Peyer's patch (tissue), 4 donors: ENCODE results near the gene TMEM100. TPM values are rescaled to one million over a fixed set of nuclear protein-coding genes. Genes with fewer than 3 reads are reported as not detected.

Experiments
- DNase-seq, 3 donors: peaks; one replicate each; pipeline ENCODE4 v3.0.0-alpha.2; 2017 to 2019
- H3K27ac ChIP-seq, 4 donors: fragments of 200-600 bp; sonication (generic); one replicate each; pipeline ENCODE4 v1.5.1; 2016 to 2019
- H3K27me3 ChIP-seq, 2 donors: fragments of 200-600 bp; sonication (generic); one replicate each; pipeline ENCODE4 v1.5.1; 2019
- H3K36me3 ChIP-seq, 3 donors: fragments of 200-600 bp; sonication (generic); one replicate each; pipeline ENCODE4 v1.5.1; 2016 to 2019
- H3K4me1 ChIP-seq, 4 donors: fragments of 200-600 bp; sonication (generic); one replicate each; pipeline ENCODE4 v1.5.1; 2016 to 2019
- H3K4me3 ChIP-seq, 4 donors: fragments of 200-600 bp; sonication (generic); 1 replicate in 3 of 4; 2 replicates in 1 of 4; pipeline ENCODE4 v1.5.1; 2016 to 2019; ENCODE audit warnings: mild to moderate bottlenecking in 1 of 4
- H3K9me3 ChIP-seq, 4 donors: fragments of 200-600 bp; sonication (generic); one replicate each; pipeline ENCODE4 v1.5.1; 2016 to 2019; ENCODE audit warnings: mild to moderate bottlenecking in 1 of 4
- CTCF ChIP-seq, 6 experiments: fragments of 450-650 bp in 4 of 6; fragments of 200-600 bp in 2 of 6; sonication (generic) in 1 of 6; IDR thresholded peaks; one replicate each; pipeline ENCODE4 v1.5.1; 2017 to 2019; ENCODE audit warnings: antibody characterized with exemption in 6 of 6, mild to moderate bottlenecking in 3 of 6, moderate library complexity in 1 of 6
- POLR2A ChIP-seq, 2 donors: fragments of 450-650 bp; IDR thresholded peaks; one replicate each; pipeline ENCODE4 v1.5.1; 2017; ENCODE audit warnings: antibody characterized with exemption in 2 of 2, mild to moderate bottlenecking in 2 of 2, moderate library complexity in 2 of 2
- total RNA-seq, 4 donors: library from RNA; depleted of rRNA; stranded (reverse); fragments of >200 nt; gene quantifications; one replicate each; pipeline ENCODE4 v1.1.0, GENCODE V29; 2016

TMEM100 gene
- total RNA-seq, 4 donors from 2014 or later: 4.4 to 18.2 (median 4.8) TPM

- H3K9me3 ChIP-seq: no peaks in the 10 kb centered on the region
- H3K36me3 ChIP-seq: no peaks in the 10 kb centered on the region
- H3K4me1 ChIP-seq: no peaks in the 10 kb centered on the region
- no peaks in the 10 kb centered on the region for H3K27me3 ChIP-seq
- peak overlapping the region in 3 of 4 donors; percentile 16 to 41 (median 17) for H3K4me3 ChIP-seq
- DNase-seq: no peak
- peak overlapping the region; percentile 13 to 82 (median 38) for H3K27ac ChIP-seq
- TF ChIP-seq POLR2A (IDR thresholded peaks at IDR 0.05): no peak
- TF ChIP-seq CTCF (IDR thresholded peaks at IDR 0.05): no peak
These were observed 488 bp downstream of the TMEM100 start for GRCh38 chr17:55722016-55722736.

GRCh38 chr17:55720919-55721836 is 1.5 kb downstream of the TMEM100 start:
- Histone ChIP-seq H3K4me3 (peak overlapping the region in 3 of 4 donors; percentile 16 to 41 (median 17)), H3K27me3 (no peaks in the 10 kb centered on the region), H3K27ac (peak overlapping the region in 1 of 4 donors; percentile 5), H3K36me3 (no peaks in the 10 kb centered on the region), H3K9me3 (no peaks in the 10 kb centered on the region), H3K4me1 (no peaks in the 10 kb centered on the region)
- no peak for TF ChIP-seq POLR2A (IDR thresholded peaks at IDR 0.05)
- TF ChIP-seq CTCF (IDR thresholded peaks at IDR 0.05): no peak
- DNase-seq: no peak

GRCh38 chr17:55717898-55718735 is 4.5 kb downstream of the TMEM100 start:
- H3K4me3 ChIP-seq: no peak overlapping the region
- H3K36me3 ChIP-seq: no peaks in the 10 kb centered on the region
- TF ChIP-seq CTCF (IDR thresholded peaks at IDR 0.05) (peak; percentile 58 to 82 (median 68)), POLR2A (IDR thresholded peaks at IDR 0.05) (no peak)
- H3K4me1 ChIP-seq: no peaks in the 10 kb centered on the region
- H3K9me3 ChIP-seq: no peaks in the 10 kb centered on the region
- no peaks in the 10 kb centered on the region for H3K27me3 ChIP-seq
- H3K27ac ChIP-seq: no peak overlapping the region
- DNase-seq: peak; percentile 56 to 93 (median 75)

GRCh38 chr17:55717432-55717831 is 5.2 kb downstream of the TMEM100 start:
- TF ChIP-seq POLR2A (IDR thresholded peaks at IDR 0.05): no peak
- no peak for TF ChIP-seq CTCF (IDR thresholded peaks at IDR 0.05)
- Histone ChIP-seq H3K36me3 (no peaks in the 10 kb centered on the region), H3K4me3 (no peak overlapping the region), H3K27ac (no peak overlapping the region), H3K4me1 (no peaks in the 10 kb centered on the region), H3K9me3 (no peaks in the 10 kb centered on the region), H3K27me3 (no peaks in the 10 kb centered on the region)
- no peak for DNase-seq

GRCh38 chr17:55710829-55711496 is 11.7 kb downstream of the TMEM100 start:
- TF ChIP-seq CTCF (IDR thresholded peaks at IDR 0.05): no peak
- TF ChIP-seq POLR2A (IDR thresholded peaks at IDR 0.05): no peak
- peak overlapping the region in 1 of 4 donors; percentile 40 for H3K27ac ChIP-seq

More at GRCh38 chr17:55710829-55711496, 11.7 kb downstream of the TMEM100 start:
- no peak for DNase-seq
- Histone ChIP-seq H3K27me3 (no peaks in the 10 kb centered on the region), H3K4me3 (no peak overlapping the region), H3K9me3 (no peaks in the 10 kb centered on the region), H3K36me3 (no peaks in the 10 kb centered on the region), H3K4me1 (peaks cover 0 to 4% (median 0%) of the 10 kb centered on the region in 4 donors)
